ENCODE data around the gene DDX20.
A peak's percentile ranks its signal among the peaks of the same experiment; 100 is the strongest.

Gene DDX20

DNA sequence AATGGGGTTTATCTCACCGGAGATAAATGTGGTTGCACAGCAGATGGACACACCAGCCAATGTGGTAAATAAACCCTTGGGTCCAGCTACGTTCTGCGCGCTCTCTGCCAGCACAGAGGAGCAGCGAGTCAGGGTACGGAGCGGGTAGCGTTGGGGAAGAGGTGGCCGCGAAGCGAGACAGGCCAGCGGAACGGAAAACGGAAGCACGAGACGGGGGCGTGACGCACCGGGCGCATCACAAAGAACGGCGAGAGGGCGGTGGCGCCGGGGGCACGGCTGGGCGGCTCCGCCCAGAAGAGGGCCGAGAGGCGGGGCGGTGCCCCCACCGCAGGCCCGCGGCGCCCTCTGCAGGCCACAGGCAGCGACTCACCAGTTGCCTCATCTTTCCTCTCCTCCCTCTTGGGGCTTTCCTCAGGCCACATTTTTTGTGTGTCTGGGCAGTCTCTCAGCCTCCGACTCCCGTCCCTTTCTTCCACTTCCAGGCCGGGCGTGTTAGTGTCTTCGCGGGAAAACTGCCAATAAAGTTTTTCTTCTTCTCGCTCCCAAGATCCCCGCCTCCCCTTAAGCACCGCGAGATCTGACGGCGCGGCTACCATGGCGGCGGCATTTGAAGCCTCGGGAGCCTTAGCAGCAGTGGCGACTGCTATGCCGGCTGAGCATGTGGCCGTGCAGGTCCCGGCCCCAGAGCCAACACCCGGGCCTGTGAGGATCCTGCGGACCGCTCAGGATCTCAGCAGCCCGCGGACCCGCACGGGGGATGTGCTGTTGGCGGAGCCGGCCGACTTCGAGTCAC is at the start of gene DDX20:
Gene DDX20, plus strand, starts transcription at position 571 of the 793 bp plus-strand sequence. Its CDS starts 24 bp downstream, at position 595.
- DNase-seq = peak; percentile 98

- DNase-seq = peak; percentile 25
Measured at GRCh38 chr1:111706921-111707320, 48.8 kb upstream of the DDX20 start.

- peak; percentile 62 for DNase-seq
Measured at GRCh38 chr1:111707906-111708305, 47.8 kb upstream of the DDX20 start.

- no peak for DNase-seq
Measured at GRCh38 chr1:111709986-111710385, 45.7 kb upstream of the DDX20 start.

DNA sequence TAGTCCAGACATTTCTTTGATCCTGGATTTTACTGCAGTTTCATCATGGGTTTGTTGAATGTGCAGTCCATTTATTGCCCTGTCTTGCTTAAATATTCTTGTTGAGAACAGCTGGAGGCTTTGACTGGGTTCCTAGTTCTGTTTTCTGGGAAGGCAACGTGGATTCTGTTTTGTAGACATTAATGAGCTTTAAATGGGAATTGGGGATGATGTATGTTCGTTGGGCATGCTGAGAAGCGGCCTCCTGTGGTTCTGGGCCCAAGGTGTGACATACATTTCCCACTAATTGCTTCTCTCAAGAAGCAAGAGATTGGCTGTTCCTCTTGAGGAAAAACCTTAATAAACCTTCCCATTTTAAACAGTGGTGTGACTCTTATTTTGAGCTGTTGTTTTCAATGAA is 39.4 kb upstream of the DDX20 start:
- no peak for DNase-seq

DNA sequence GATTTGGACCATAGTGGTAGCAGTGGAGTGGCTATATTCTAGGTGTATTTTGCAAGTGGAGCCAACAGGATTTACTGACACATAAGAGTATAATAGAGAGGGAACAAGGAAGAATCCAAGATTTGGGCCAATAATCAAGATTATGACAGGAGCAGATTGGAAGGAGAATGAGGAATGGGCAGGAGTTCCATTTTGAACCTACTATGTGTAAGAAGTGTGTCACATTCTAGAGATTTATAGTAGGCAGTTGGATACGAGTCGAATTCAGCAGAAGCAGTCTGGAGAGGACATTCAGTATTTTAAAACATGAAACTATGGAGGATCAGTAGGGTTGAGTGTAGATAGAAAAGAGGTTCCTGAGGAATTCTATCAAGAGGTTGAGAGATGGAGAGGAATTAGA is 38.3 kb upstream of the DDX20 start:
- no peak for DNase-seq

DNA sequence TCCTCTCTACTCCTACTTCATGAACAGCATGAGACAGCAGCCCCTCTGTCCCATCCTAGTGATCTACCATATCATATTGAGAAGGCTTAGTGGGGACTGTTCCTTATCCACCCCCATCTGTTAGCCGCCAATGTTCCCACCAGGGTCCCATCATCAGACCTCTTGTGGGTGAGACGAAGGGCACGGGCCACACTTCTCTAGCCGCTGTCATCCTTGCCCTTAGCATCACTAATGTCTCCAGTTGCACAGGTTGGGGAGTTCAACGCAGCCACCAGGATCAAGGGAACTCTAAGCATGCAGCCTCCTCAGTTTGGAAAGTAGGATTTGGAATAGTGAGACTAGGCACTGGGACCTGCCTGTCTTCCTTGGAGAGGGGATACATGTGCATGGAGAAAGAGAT is 36.6 kb upstream of the DDX20 start:
- DNase-seq = no peak

- no peak for DNase-seq
Measured at GRCh38 chr1:111719674-111720132, 36.0 kb upstream of the DDX20 start.

- no peak for DNase-seq
Measured at GRCh38 chr1:111720274-111720976, 35.3 kb upstream of the DDX20 start.

DNA sequence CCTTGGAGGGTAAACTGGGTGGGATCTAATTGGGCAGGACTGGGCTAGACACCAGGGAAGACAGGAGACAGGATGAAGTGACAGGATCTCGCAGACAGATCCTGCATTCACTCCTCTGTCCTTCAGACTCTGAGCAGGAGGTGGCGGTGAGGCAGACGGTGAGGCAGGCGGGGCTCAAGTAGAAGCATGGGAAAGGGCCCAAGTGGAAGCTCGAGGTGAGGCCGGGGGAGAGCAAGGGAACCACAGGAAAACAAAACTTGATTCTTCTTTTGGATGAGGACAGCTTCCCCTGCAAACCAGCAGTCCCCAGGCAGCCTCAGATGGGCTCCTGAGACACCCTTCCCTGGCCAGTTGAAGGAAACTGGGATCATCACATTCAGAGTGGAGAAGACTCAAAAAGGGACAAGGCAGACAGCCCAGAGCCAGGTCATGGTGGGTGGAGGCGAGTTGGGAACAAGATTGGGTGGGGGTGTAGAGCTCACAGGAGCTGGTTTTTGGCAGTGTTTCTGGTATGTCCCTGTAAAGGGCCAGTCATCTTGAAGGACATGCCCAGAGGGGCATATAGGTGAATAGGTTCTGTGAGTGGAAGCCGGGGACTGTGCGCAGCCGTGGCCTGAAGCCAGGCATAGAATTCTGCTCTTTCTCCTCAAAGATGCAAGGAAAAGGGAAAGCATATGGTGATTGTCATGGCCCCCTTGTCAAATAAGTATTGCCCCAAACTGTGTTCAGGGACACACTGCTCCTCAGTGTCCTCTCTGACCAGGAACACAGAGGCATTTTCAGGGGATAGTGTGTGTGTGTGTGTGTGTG is 34.5 kb upstream of the DDX20 start:
- DNase-seq = no peak

DNA sequence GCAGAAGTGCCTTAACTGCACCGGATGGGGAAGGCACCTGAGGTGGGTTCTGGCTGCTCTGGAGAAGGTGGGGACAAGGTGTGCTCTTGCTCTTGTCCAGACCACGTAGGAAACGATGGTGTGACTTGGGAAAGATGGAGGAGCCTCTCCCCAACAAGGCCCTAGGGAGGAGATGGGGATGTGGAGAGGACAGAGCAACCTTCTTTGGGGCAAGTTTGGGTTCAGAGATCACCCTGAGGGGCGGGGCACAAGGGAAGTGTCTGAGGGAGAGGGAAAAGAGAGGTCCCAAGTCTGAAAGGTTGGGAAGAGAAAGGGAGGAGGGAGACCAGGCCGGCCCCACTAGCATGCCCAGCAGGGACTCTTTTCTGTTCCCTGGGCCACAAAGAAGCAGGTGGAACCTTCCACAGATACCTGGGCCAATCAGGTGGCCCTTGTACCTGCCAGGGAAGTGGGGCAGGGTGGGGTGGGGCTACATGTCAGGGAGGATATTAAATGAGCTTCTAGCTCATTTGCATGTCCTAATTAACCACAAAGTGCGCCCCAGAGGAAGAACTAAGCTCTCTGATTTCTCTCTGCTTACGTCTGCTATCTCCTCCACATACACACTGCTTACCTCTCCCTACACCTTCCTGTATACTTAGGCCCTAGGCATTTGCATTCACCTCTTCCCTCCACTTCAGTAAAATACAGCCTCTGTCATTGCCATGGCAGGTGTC is 32.5 kb upstream of the DDX20 start:
- DNase-seq = no peak

- no peak for DNase-seq
Measured at GRCh38 chr1:111723871-111724270, 31.8 kb upstream of the DDX20 start.

- DNase-seq = no peak
Measured at GRCh38 chr1:111725192-111725591, 30.5 kb upstream of the DDX20 start.

DNA sequence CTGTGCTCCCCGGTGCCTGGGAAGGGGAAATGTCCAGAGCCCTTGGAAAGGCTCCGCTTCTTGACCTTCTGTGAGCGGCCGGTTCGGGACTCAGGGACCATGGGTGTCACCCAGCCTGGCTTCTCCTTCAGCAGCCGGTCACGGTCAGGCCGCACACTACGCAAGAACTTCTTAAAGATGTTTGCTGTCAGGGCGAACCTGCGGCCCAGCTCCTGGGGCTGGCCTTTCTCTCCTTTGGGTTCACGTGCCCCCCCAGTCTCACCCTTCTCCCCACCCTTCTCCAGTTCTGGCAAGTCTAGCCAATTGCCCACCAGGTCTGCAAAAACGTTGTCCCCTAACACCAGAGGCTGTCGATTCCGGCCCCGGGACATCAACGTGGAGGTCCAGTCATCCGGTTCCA is 28.6 kb upstream of the DDX20 start:
- DNase-seq = no peak

DNA sequence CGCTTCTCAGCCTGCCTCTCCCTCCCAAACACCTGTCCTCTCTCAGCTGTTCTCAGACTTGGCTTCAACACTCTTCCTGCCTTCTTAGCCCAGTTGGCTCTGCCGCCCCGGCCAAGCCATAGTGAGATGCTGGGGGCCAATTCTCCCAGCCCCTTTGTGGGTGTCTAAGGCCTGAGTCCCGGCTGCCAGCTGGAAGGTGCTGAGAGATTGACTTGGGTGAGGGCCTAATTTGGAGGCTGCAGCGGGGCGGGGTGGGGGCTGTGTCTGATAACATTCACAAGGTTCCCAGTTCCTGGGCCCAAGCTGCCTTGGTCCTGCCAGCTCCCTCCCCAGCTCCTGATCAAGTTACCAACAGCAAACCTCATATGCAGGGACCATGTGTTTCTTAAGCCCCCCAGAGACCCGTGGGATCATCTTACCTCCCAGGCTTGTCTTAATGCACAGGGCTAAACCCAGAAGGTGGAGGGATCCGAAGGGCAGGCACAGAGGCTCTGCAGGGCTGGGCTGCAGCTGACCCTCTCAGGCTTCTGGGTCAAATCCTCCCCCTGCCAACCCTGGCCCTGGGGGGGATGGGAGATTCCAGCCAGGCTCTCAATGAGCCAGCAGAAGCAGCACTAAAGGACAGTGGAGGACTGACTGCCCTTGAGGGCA is 26.3 kb upstream of the DDX20 start:
- no peak for DNase-seq

- no peak for DNase-seq
Measured at GRCh38 chr1:111729946-111730681, 25.6 kb upstream of the DDX20 start.

DNA sequence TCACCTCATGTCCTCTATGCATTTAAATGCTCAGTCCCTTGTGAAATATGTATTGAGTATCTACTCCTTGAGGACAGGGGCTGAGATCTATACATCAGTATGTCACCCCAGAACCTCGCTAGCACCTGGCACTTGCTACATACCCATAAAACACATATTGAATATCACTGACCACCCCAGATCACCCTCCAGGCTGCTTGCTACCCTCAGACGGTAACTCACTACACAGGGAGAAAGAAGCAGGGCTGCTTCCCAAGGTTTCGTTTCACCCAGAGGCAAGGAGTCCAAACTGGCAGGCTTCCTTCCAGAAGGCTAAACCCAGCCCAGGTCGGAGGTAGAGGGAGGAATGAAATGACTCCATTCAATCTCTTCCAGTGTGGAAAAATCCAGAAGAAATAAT is 25.0 kb upstream of the DDX20 start:
- no peak for DNase-seq

- DNase-seq = no peak
Measured at GRCh38 chr1:111731956-111732355, 23.7 kb upstream of the DDX20 start.

DNA sequence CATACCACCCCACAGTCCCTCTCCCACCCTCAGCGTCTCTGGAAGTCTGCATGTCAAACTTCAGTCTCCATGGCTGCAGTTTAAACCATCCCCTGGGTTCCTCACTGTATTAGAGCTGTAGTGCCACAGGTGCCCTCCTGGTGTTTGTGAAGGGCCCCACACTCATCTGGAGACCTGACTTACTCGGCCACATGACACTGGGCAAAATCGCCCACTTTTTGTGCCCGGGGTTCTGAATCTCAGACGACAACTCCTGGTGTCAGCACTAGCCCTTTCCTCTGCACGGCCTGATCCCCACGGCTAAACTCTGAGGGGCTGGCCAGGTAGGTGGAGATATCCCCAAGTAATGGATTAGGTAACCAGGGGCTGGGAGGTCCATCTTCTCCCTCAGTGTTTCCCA is 23.0 kb upstream of the DDX20 start:
- DNase-seq = no peak

DNA sequence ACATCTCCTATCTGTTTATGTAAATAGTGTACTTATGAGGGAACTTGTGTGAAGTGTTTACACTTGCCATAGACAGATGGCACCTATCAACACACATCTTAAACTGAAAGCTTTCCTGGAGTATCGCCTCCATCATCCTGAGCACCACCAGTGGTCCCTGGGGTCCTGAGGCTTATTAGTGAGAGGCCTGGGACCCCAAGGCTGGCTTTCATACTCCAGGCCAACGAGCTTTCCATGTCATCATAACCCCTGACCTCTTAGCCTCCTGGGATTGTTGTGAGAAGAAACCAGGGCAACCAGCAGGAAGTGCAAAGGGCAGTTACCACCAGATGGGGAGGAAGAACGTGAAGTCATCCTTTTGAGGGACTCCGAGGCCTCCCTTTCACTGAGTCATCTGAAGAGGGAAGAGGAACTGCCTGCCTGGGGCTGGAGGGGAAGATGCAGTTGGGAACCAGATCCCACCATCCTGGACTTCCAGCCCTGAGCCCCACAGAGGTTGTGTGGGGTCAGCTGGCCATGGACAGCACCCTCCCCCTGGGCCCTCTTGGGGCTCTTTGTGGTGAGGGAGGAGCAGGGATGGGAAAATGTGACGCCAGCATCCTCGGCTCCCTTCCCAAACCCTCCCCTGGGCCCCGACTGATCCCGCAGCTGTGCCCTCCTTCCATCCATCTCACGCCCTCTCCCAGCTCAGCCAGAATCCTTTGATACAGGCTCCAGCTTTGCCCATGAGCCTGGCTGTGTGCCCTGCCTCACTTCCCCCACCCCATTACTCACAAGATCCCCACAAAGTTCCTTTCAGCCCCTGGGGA is 22.3 kb upstream of the DDX20 start:
- DNase-seq = peak; percentile 97

DNA sequence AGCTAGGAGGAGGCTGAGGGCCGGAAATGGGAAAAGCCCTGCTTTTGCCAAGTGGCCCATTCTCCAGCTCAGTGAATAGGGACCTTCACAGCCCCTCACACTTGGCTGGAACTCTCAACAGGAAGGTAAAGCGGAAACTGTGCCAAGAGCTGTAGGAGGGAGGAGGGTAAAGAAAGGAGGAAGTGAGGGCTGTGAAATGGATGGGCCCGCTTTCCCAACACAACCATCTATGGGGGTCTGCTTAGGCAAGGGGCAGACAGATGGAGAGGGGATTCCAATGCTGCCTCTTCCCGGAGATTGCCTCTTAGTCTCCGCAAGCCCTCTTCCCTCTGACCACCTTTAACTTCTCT is 21.7 kb upstream of the DDX20 start:
- no peak for DNase-seq
